ENCODE measurements around the gene ART5.
"Not testable (repeated sequence)": the region's sequence is repeated elsewhere in the genome, so short reads cannot be mapped to it uniquely, and the experiment has no call there.

ART5 gene

DNA sequence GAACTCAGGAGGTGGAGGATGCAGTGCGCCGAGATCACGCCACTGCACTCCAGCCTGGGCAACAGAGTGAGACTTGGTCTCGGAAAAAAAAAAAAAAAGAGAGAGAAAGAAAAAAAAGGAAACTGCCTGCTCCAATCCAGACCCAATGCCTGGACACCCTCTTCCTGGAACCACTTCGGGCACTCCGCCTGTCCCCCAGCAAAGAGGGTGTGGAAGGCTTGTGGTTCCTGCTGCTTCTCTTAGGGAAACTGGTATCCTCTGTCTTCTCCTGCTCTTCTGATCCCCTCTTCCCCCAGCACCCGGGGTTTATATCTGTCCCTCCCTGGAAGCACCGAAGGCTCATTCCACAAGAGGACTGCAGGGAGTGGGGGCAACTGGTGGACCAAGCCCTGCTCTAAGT, 16.5 kb upstream of the ART5 start:
- no peak for DNase-seq (ENCODE audit: low read depth in 1 of 2, low spot score in 1 of 2)

DNA sequence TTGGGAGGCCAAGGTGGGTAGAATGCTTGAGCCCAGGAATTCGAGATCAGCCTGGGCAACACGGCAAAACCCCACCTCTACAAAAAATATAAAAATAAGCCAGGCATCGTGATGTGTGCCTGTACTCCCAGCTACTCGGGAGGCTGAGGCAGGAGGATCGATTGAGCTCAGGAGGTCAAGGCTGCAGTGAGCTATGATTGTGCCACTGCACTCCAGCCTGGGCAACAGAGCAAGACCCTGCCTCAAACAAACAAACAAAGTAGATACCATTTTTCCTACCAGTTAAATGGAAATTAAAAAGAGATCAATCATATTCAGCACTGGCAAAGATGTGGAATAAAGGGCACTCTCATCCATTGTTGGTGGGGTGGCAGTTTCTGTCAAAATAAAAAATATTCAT, 15.5 kb upstream of the ART5 start:
- DNase-seq (ENCODE audit: low read depth in 1 of 2, low spot score in 1 of 2), result not testable (repeated sequence)

DNA sequence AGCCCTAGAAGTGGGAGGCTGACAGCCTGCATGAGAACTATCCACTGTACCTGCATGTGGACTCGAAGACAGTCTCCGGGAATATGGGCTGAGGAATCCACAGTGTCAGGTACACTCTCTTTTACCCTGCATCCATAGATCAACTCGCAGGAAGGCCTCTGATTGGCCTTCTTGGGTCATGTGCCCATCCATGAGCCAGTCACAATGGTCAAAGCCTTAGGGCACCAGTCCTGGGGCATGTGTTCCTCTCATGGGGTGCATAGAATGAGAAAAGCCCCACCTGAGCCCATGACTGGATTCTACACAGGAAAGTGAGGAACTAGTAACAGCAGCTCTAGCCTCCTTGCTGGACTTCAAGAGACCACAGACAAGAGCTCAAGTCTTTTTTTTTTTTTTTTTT, 13.8 kb upstream of the ART5 start:
- no peak for DNase-seq (ENCODE audit: low read depth in 1 of 2, low spot score in 1 of 2)

GRCh38 chr11:3652514-3652913, 10.7 kb upstream of the ART5 start:
- not testable (repeated sequence) for DNase-seq (ENCODE audit: low read depth in 1 of 2, low spot score in 1 of 2)

DNA sequence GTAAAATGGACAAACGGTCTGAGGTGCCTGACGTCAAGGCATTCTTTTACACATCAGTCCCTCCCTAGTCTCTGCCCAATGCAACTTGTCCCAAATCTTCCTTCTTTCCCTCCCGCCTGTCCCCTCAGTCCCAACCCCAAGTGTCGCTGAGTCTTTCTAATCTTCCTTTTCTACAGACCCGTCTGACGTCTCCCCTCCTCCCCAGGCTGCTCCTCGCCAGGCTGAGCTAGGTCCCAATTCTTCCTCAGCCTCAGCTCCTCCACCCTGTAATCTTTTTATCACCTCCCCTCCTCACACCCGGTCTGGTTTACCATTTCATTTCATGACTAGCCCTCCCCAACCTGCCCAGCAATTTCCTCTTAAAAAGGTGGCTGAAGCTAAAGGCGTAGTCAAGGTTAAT, 7.6 kb upstream of the ART5 start:
- DNase-seq (ENCODE audit: low read depth in 1 of 2, low spot score in 1 of 2), result not testable (repeated sequence)

DNA sequence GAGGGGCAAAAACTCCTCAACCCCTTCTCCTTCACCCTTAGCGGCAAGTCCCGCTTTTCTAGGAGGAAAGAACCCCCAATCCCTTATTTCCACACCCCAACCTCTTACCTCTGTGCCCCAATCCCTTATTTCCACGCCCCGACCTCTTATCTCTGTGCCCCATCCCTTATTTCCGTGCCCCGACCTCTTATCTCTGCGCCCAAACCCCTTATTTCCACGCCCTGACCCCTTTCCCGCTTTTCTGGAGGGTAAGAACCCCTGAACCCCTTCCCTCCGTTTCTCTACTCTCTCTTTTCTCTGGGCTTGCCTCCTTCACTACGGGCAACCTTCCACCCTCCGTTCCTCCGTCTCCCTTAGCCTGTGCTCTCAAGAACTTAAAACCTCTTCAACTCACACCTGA, 7.1 kb upstream of the ART5 start:
- not testable (repeated sequence) for DNase-seq (ENCODE audit: low read depth in 1 of 2, low spot score in 1 of 2)

GRCh38 chr11:3645552-3645951, 3.8 kb upstream of the ART5 start:
- DNase-seq (ENCODE audit: low read depth in 1 of 2, low spot score in 1 of 2), result no peak

- DNase-seq (ENCODE audit: low read depth in 1 of 2, low spot score in 1 of 2), result no peak
These were observed 3.0 kb upstream of the ART5 start, which contains the start of gene ART1 for GRCh38 chr11:3644817-3645235. Gene ART1 (plus strand): TSS chr11:3645128. CDS start chr11:3659214, 14,086 bp downstream.

DNA sequence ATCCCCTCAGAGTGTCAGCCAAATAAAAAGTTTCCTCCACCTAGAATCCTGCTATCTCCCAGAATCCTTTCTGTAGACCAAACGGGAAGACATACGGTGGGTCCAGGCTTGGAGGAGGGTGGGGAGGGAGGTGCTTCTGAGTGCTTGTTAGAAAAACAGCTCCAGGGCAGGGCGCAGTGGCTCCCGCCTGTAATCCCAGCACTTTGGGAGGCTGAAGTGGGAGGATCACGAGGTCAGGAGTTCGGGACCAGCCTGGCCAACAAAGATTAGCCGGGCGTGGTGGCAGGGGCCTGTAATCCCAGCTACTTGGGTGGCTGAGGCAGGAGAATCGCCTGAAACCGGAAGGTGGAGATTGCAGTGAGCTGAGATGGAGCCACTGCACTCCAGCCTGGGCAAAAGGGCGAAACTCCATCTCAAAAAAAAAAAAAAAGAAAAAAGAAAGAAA, 1.3 kb upstream of the ART5 start:
- DNase-seq (ENCODE audit: low read depth in 1 of 2, low spot score in 1 of 2), result not testable (repeated sequence)

DNA sequence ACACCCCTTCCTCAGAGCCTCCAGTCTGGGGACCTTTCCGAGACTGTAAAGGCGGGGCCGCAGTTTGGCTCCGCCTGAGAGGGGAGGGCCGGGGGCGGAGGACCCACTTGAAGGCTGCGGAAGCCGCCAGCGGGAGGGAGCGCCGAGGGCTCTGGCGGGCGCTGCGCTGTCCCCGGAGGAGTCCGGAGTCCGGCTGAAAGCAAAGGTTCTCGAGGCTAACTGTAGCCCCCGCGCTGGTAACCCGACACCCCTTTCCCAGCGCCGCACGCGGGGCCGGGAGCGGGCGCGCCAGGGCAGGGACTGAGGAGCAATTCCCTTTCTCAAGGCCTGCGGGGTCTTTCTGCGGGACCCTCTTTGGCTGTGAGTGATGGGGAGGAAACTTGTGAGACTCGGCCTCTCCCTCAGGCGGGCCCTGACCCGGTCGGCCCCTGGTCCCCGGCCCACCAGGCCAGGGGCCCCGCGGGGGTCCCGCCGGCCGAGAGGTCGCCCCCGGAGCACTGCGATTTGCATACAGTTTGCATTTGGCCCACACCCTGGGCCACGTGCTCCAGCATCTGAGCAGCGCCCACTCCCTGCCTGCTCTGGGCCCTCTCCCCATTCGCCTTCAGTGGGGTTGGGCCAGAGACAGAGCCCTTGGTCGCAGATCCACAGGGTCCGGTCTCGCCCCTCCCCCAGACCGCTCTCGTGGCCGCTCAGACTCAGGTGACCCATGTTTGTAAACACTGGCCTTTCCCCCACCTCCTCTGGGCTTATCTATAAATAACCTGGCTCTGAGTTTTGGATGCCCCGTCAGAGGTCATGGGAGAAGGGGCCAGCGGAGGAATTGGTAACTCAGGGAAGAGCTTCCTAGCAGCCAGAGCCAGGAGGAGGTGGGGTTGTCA, 519 bp upstream of the ART5 start:
- DNase-seq (ENCODE audit: low read depth in 1 of 2, low spot score in 1 of 2), result peak; percentile 40 to 56

DNA sequence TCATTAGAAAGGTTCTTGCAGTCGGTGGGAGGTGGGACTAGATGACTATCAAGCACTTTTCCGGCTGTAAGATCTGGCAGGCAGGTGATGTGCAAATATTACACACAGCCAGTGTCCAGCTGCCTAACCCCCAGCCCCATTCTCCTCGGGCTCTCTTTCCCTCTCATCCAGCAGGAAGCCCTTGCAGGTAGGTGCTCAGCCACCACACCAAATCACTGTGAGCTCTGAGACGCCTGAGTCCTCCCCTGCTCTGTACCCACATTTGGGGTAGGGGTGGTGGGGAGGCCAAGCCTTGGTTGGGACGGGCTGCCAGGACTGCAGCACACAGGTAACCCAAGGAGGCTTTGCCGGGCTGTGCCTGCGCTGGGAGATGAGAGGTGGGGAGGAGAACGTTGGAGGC, 601 bp downstream of the ART5 start:
- no peak for DNase-seq (ENCODE audit: low read depth in 1 of 2, low spot score in 1 of 2)

GRCh38 chr11:3639841-3640240, 2.0 kb downstream of the ART5 start:
- DNase-seq (ENCODE audit: low read depth in 1 of 2, low spot score in 1 of 2), result no peak

DNA sequence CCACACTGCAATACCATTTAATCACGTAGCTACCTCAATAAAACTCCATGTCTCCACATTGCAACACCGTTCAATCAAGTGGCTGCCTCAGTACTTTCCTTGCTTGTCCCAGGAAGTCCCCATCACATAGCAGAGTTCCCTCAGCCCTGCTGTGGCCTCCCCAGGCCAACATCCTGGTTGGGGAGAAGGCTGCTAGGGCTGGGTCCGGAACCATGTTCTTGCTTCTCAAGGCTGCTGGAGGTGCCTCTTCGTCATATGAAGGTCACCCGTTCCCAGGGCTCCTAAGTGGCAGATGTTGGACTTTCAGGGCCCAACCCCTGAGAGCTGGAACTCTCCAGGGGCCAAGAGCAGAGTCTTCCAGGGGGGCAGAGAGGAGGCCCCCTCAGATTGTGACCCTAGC, 3.3 kb downstream of the ART5 start:
- no peak for DNase-seq (ENCODE audit: low read depth in 1 of 2, low spot score in 1 of 2)

- no peak for DNase-seq (ENCODE audit: low read depth in 1 of 2, low spot score in 1 of 2)
These were observed 4.6 kb downstream of the ART5 start for GRCh38 chr11:3637201-3637600.

DNA sequence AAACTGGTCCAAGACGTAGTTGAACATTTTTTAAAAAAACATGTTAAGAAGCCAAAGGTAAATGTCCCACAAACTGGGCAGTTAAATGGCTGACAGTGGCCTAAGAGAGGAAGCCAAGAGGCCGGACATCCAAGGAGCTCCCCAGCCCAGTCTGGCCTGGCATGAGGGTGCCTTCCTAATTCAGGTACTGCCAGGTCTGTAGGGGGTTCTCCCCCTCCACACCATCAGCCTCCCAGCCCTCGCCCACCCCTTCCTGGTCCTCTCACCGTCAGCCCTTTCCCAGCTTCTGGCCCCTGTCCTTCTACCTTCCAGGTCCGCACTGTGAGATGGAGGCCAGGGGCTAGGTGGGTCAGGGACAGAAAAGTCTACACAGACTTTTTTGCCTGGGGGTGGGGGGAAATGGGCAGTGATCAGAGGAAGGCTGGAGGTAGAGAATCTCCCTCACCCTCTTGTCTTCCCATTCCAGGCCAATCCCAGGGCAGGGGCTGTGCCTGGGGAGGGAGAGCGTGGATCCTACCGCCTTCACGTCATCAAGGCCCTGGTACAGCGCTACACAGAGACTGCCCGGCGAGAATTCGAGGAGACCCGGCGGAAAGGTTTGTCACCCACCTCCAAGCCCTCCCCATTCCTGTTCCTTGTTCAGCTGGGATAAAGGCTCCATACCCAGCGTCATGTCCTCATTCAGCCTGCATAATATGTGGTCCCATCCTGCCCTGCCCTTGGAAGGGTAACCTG, 6.0 kb downstream of the ART5 start:
- no peak for DNase-seq (ENCODE audit: low read depth in 1 of 2, low spot score in 1 of 2)

DNA sequence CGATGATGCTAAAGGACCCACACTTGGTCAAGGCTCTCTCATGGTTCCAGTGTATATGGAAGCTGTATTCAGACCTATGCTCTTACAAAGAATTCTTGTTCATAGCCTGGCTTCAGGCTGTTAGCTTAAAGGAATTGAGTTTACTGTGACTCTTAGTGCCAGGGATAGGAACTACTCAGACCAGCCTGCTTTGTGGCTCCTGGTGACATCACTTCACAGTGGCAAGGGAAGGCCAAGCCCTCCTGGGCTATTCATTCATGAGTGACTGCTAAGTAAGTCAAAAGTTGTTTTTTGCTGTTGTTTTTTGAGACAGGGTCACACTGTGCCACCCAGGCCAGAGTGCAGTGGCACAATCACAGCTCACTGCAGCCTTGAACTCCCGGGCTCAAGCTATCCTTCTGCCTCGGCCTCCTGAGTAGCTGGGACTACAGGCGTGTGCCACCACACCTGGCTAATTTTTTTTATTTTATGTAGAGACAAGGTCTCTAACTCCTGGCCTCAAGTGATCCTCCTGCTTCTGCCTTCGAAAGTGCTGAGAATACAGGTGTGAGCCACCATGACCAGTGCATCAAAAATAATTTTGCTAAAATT, 9.6 kb downstream of the ART5 start:
- DNase-seq (ENCODE audit: low read depth in 1 of 2, low spot score in 1 of 2), result no peak

DNA sequence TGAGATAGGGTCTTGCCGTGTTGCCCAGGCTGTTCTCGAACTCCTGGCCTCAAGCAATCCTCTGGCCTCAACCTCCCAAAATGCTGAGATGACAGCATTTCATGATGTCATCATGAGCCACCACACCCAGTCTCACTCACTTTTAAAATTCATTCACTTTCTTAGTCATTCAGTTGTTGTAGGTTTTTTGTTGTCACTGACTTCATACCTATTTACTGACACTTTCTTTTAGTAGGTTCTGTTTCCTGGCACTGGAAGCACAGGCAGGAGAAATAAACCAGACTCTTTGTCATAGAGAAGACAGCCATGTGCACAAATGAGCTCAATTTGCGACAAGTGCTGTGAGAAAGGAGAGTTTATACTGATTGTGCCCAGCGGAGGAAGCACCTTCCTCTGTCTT, 10.5 kb downstream of the ART5 start:
- DNase-seq (ENCODE audit: low read depth in 1 of 2, low spot score in 1 of 2), result no peak

- no peak for DNase-seq (ENCODE audit: low read depth in 1 of 2, low spot score in 1 of 2)
These were observed 14.5 kb downstream of the ART5 start for GRCh38 chr11:3627291-3627690.

GRCh38 chr11:3626250-3626960, 15.4 kb downstream of the ART5 start:
- no peak for DNase-seq (ENCODE audit: low read depth in 1 of 2, low spot score in 1 of 2)

GRCh38 chr11:3623767-3624458, 17.9 kb downstream of the ART5 start:
- DNase-seq (ENCODE audit: low read depth in 1 of 2, low spot score in 1 of 2), result no peak

DNA sequence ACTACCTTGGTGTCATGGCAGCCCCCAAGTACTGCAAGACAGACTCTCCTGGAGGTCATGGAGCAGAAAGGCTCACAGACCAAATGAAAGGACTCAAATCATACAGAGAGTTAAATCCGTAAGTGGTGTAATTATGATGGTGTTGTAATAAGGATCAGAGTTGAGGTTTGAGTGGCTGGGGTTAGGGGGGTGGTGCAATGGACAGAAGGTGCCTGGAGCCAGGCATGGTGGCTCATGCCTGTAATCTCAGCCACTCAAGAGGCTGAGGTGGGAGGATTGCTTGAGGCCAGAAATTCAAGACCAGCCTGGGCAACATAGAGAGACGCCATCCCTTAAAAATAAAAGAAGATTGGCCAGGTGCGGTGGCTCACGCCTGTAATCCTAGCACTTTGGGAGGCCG, 18.7 kb downstream of the ART5 start:
- no peak for DNase-seq (ENCODE audit: low read depth in 1 of 2, low spot score in 1 of 2)

Data from activated CD4-positive, alpha-beta T cell treated with anti-CD3 and anti-CD28 coated beads, Interleukin-2, amount 50 U/mL, for 24 hours (primary cell).